GM19324 (cell line): ENCODE results near the gene SELENOK.

Experiments
- ATAC-seq: cut with Tn5 transposase; IDR thresholded peaks from one replicate; pipeline ENCODE4 v1.9.1; 2021; ENCODE audit warnings: mild to moderate bottlenecking, moderate library complexity; ENCODE audit not compliant: unreplicated experiment, low FRiP score

SELENOK gene

GRCh38 chr3:53885239-53885638 lies 6.4 kb downstream of the SELENOK start:
- ATAC-seq = no peak

GRCh38 chr3:53884623-53885022 lies 7.0 kb downstream of the SELENOK start:
- ATAC-seq = no peak

- no peak for ATAC-seq
These were observed 8.7 kb downstream of the SELENOK start for GRCh38 chr3:53883008-53883407.

DNA sequence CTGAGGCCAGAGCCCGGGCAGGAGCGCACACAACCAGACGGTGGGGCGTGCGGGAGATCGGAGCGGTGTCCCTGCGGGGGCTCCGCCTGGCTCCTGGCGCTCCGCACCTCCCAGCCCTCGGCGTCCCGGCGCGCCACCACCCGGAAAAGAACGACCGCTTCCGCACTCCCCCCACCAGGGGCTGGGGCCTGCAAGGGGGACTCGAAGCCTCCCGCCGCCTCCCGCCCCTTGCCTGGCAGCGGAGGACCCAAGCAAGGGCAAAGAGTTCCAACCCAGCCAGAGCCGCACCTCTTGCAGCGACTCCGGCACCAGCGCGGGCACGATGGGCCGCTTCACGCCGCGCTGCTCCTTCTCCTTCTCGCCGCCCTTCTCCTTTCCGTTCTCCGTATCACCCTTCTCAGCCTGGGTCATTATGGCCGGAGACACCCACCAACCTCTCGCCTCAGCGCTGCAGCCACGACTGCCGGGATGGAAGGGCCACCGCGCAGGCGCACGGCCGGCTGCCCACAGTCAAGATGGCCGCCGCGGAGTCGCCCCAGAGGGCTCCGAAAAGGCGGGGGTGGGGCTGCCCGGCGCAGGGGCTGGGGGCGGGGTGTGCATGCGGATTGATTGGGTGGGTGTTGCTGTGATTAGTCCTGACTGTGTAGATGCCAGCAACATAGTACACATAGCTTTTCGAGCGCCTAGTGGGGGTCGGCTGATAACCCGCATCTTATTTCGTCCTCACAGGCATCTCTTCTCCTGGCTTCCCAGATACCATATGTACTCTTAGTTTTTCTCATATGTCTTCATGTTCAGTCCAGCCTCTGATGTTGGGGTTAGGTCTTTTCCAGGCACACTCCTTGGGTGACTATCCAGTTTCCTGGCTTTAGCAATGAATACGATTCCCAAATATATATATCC lies 9.7 kb downstream of the SELENOK start, which contains the start of gene ACTR8:
Gene ACTR8, minus strand, starts transcription at position 462 of the 903 bp plus-strand sequence. Its CDS starts 51 bp downstream, at position 411.
- peak; percentile 88 for ATAC-seq

DNA sequence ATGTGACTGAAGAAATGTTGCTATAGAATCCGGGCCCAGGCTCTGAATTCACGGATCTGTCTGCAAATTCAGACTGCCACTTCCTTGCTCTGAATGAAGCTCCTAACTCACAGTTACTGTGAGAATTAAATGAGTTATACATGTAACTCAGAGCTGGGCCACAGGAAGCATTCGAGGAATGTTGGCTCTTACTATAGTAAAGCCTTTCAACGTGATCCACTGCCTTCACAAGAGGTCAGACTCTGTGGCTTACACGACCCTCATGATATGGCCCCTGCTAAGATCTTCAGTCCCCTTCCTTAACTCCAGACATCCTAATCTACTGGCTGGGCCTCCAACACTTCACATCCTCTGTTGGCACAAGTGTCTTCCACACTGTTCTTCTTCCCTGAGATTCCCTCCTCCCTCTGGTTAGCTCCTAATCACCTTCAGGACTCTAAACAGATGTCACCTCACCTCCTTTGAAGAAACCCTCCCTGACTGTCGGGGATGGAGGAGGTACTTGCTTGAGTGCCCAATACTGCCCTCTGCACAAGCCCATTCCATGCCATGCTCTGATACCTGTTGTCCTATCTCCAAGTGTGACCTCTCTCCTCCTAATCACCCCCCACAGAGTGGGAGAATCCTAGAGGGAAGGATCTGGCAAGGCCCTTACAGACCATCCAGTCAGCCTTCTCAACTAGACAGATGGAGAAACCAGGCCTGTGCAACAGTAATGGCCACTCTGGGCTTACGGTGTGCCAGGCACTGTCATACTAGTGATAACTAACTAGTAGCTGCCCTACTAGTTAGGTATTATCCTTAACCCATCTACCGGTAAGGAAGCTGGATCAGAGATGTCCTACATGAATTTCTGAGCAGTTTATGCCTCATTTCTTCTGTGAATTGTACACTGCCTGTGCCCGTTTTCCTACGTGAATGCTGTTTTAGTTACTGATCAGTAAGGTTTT lies 11.0 kb downstream of the SELENOK start:
- no peak for ATAC-seq

DNA sequence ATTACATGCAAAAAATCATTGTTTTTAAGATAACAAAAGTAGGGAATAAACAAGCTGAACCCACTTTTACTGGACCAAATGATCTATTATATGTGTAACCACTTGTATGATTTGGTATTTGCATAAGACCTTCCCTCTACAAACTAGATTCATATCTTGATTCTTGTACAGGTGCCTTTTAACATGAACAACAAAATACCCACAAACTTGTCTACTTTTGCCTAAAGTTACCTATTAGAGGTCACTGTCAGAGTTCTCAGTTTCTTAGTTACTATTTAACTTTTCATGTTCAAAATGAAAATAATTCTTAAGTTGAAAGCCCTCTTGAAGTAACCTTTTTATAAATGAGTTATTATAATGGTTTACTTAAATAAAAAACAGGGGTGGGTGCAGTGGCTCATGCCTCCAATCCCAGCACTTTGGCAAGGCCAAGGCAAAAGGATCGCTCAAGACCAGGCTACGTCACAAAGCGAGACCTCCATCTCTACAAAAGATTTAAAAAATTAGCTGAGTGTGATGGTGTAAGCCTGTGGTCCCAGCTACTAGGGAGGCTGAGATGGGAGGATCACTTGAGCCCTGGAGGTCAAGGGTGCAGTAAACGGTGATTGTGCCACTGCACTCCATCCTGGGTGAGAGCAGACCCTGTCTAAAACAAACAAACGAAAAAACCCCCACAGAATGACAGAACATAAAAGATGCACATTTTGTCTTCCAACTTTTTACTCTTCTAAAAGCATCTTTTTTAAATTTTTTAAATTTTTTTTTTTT lies 25.7 kb downstream of the SELENOK start:
- ATAC-seq = no peak

- ATAC-seq = no peak
These were observed 28.5 kb downstream of the SELENOK start for GRCh38 chr3:53863145-53863544.

- ATAC-seq = no peak
These were observed 29.4 kb downstream of the SELENOK start for GRCh38 chr3:53862241-53862640.

- ATAC-seq = no peak
These were observed 31.5 kb downstream of the SELENOK start for GRCh38 chr3:53860196-53860595.

- ATAC-seq = no peak
These were observed 32.5 kb downstream of the SELENOK start for GRCh38 chr3:53859178-53859577.

DNA sequence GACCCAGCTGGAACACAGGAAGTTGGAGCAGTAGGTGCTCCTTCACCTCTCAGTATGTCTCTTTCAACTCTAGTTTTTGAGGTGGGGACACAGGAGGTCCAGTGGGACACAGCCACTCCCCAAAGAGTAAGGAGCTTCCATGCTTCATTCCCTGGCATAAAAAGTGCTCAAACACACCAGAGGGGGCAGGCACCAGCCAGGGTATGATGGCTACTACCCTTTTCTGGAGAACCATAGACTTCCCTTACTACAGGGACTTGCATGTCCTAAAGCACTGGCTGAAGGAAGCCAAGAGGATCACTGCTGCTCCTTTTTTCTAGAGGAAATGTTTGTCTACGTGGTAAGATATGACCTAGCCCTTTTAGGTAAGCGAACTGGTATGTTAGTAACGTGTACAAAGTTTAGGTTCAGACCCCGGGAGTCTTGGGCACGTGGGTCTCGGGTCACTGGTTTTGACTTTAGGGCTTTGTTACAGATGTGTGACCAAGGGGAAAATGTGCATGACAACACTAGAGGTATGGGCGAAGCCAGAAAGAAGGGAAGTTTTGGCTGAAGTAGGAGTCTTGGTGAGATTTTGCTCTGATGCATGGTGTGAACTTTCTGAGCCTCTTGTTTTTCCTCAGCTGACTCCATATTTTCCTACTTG lies 33.4 kb downstream of the SELENOK start:
- ATAC-seq = no peak

DNA sequence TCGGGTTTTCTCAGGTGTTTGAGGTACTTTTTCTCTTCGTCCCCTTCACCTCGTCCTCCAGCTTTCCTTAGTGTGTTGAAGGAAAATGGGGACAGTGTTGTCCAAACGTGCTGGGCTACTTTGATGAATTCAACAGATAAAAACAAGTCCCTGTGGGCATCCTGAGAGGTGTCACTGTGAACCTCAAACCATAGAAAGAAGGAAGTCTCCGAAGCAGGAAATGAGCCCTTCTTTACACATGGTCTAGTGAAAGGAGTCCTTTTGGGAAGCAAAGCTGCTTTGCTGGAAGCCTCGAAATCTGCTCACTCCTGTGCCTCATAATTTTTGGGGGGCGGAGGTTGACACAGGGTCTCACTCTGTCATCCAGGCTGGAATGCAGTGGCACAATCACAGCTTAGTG lies 34.7 kb downstream of the SELENOK start:
- no peak for ATAC-seq

DNA sequence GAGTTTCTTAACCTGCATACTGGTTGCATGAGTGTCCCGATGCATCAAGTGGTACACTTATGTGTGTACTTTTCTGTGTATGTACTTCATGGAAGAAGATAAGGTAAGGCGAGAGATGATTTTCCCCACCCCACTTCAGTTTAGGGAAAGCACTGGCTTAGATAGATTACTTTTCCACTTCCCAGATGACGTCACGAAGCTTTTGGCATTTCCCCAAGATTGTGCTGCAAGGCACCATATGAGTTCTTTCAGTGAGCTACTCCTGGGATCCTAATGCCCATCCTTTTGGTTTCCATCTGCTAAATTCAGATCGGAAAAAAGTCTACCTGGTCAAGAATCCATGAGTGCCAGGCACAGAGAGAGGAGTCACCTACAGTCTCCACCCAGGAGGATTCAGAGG lies 40.8 kb downstream of the SELENOK start:
- ATAC-seq = no peak

DNA sequence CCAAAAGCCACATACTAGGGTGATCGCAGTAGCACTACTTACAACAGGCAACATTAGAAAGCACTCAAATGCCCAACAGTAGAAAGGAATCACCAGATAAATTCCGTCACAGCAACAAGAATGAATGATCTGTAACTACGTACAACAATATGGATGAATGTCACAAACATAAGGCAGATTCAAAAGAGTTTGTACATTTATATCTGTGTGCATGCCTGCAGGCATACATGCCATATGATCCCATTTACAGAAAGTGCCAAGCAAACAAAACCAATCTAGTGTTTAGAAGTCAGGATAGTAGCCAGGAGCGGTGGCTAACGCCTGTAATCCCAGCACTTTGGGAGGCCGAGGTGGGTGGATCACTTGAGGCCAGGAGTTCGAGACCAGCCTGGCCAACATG lies 41.7 kb downstream of the SELENOK start:
- no peak for ATAC-seq

DNA sequence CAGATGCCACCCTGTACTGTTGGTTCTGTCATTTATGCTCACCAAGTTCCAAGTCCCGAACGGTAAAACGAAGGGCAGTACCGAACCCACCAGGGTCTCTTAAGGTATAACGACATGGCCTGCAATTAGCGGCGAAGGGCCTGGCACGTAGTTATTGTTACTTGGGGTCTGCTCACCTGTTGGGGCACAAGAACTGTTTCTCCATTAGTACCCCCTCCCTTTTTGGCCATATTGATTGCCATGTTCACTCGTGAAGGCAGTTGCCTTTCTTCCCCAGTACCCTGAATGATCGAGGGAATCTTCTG lies 44.9 kb downstream of the SELENOK start:
- ATAC-seq = no peak

DNA sequence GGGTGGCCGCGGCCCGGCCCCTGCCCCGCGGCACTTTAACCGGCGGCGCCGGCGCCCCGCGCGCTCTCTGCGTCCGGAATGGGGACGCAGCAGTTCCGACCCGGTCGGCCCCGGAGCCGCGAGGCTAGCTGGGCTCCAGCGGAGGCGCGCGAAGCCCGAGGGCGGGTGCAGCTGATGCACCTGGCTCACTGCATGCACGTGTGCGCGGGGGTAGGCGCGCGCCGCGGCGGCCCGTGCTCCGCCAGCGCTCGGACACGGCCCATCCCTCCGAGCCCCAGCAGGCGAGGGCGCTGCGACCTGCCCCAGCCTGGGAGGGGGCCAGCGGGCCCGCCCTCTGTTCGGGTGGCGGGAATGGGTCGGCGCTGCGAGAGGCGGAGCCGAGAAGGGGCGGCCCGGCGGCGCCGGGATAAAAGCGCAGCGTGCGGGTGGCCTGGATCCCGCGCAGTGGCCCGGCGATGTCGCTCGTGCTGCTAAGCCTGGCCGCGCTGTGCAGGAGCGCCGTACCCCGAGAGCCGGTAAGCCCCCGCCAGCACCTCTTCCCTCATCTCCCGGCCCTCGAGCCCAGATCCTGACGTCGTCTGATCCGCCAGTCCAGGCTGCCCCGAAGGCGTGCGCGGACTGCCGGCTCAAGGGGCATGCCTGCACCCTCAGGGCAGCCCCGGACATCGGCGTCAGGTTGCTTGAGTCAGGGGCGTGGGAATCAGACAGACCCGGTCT lies 45.4 kb downstream of the SELENOK start, which contains the start of the genes CHDH and IL17RB:
Gene CHDH, minus strand, starts transcription at position 286 of the 717 bp plus-strand sequence. CDS start 22,411 bp downstream, outside the sequence.
Gene IL17RB, plus strand, starts transcription at position 435 of the 717 bp plus-strand sequence. Its CDS starts 21 bp downstream, at position 456.
- ATAC-seq = peak; percentile 55

DNA sequence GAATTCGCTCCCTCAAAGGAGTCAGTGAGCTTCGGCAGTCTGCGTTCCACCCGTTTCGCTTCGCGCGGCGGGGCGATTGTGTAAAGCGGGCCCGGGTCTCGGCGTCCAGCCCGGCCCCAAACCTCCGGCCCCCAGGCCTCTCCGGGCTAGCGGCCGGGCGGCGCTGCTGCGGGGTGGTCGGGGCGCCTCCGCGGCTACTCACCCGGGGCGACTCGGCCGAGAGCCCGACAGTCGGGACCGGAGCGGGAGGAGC lies 45.9 kb downstream of the SELENOK start:
- no peak for ATAC-seq

DNA sequence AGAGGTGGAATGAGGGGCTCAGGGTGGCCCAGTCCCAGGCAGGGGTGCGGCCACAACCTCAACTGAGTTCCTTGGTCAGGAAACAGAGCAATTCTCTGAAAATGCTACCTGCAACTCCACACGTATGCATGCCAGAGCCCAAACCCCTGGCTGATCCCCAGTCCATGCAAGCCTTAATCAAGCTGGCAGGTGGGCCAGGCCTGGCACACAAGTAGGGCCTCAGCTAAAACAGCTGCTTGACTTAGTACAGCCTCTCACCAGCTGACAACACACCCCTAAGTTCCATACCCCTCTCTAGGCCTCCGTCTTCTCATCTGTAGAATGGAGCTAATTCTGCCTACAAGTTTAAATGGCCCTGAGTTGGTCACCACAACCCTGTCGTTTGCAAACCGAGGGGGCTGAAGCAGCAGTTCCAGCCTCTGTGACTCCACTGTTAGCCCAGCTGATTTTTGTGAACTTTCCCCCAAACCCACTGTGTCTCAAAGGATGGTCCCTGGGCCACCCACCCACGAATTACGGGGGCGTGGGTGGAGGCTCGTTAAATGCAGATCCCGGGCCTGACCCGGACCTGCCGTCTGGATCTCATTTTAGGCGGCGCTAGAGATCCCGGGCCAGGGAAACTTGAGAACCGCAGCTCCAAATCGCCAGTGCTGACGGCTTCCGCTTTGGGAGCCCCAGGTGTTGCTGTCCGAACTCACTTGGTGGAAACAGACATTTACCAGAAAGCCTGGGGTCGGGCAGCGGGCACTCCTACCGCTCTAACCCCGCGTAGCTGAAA lies 46.4 kb downstream of the SELENOK start:
- peak; percentile 25 for ATAC-seq
